ACC112 (cell line): ENCODE data around the gene CDC14A.

Experiments
- H2AFZ ChIP-seq: fragments of 200-600 bp; sonication (generic); one replicate; pipeline ENCODE4 v1.6.0; 2017; ENCODE audit warnings: antibody characterized with exemption, low read length; ENCODE audit not compliant: unreplicated experiment
- H3K27ac ChIP-seq: fragments of 200-600 bp; sonication (generic); 2 replicates; pipeline ENCODE4 v1.5.1; 2014; ENCODE audit warnings: low read depth, mild to moderate bottlenecking, antibody characterized with exemption, low read length, moderate library complexity
- H3K27me3 ChIP-seq: fragments of 200-600 bp; sonication (generic); 2 replicates; pipeline ENCODE4 v1.6.1; 2014; ENCODE audit warnings: mild to moderate bottlenecking, antibody characterized with exemption, low read length, moderate library complexity, mixed read lengths; ENCODE audit not compliant: insufficient read depth
- H3K36me3 ChIP-seq: fragments of 200-600 bp; sonication (generic); 2 replicates; pipeline ENCODE4 v1.6.1; 2016; ENCODE audit warnings: mild to moderate bottlenecking, antibody characterized with exemption, low read length, moderate library complexity, mixed read lengths; ENCODE audit not compliant: insufficient read depth
- H3K4me1 ChIP-seq: fragments of 200-600 bp; sonication (generic); one replicate; pipeline ENCODE4 v1.6.1; 2016; ENCODE audit warnings: low read length, mixed read lengths; ENCODE audit not compliant: insufficient read depth, unreplicated experiment, control insufficient read depth
- H3K4me3 ChIP-seq: fragments of 200-600 bp; sonication (generic); 2 replicates; pipeline ENCODE4 v1.5.1; 2014; ENCODE audit warnings: mild to moderate bottlenecking, low read depth, low read length
- H3K79me2 ChIP-seq: fragments of 200-600 bp; sonication (generic); one replicate; pipeline ENCODE4 v1.6.0; 2016; ENCODE audit warnings: low read length; ENCODE audit not compliant: control insufficient read depth, unreplicated experiment, insufficient read depth

CDC14A gene

GRCh38 chr1:100445565-100445964 is 93.3 kb downstream of the CDC14A start:
- H3K27ac ChIP-seq: no peak overlapping the region
- no peak overlapping the region for H2AFZ ChIP-seq
- no peaks in the 10 kb centered on the region for H3K79me2 ChIP-seq
- H3K27me3 ChIP-seq: no peaks in the 10 kb centered on the region
- H3K36me3 ChIP-seq: no peaks in the 10 kb centered on the region
- no peak overlapping the region for H3K4me3 ChIP-seq
- peaks cover 9% of the 10 kb centered on the region for H3K4me1 ChIP-seq

GRCh38 chr1:100448366-100448765 is 96.1 kb downstream of the CDC14A start:
- H3K36me3 ChIP-seq: no peaks in the 10 kb centered on the region

GRCh38 chr1:100449477-100449876 is 97.2 kb downstream of the CDC14A start:
- Histone ChIP-seq H3K4me3 (no peak overlapping the region), H3K4me1 (no peaks in the 10 kb centered on the region), H2AFZ (no peak overlapping the region), H3K27me3 (no peaks in the 10 kb centered on the region), H3K36me3 (no peaks in the 10 kb centered on the region), H3K79me2 (no peaks in the 10 kb centered on the region), H3K27ac (no peak overlapping the region)

More at GRCh38 chr1:100448366-100448765, 96.1 kb downstream of the CDC14A start:
- H2AFZ ChIP-seq: no peak overlapping the region
- no peak overlapping the region for H3K27ac ChIP-seq
- H3K4me1 ChIP-seq: peaks cover 9% of the 10 kb centered on the region
- H3K27me3 ChIP-seq: no peaks in the 10 kb centered on the region
- no peak overlapping the region for H3K4me3 ChIP-seq
- H3K79me2 ChIP-seq: no peaks in the 10 kb centered on the region

- no peaks in the 10 kb centered on the region for H3K27me3 ChIP-seq
- no peaks in the 10 kb centered on the region for H3K4me1 ChIP-seq
- no peak overlapping the region for H3K27ac ChIP-seq
- no peaks in the 10 kb centered on the region for H3K79me2 ChIP-seq
- no peak overlapping the region for H2AFZ ChIP-seq
- H3K36me3 ChIP-seq: no peaks in the 10 kb centered on the region
- H3K4me3 ChIP-seq: no peak overlapping the region
Measured at GRCh38 chr1:100452641-100453040, 100.3 kb downstream of the CDC14A start.

GRCh38 chr1:100455478-100456072 is 103.3 kb downstream of the CDC14A start:
- Histone ChIP-seq H3K36me3 (no peaks in the 10 kb centered on the region), H3K27ac (no peak overlapping the region), H3K79me2 (no peaks in the 10 kb centered on the region), H2AFZ (no peak overlapping the region), H3K4me1 (peaks cover 3% of the 10 kb centered on the region), H3K27me3 (no peaks in the 10 kb centered on the region), H3K4me3 (no peak overlapping the region)

- H3K27ac ChIP-seq: no peak overlapping the region
- no peak overlapping the region for H2AFZ ChIP-seq
- no peaks in the 10 kb centered on the region for H3K79me2 ChIP-seq
- peaks cover 3% of the 10 kb centered on the region for H3K4me1 ChIP-seq
- H3K36me3 ChIP-seq: no peaks in the 10 kb centered on the region
- H3K27me3 ChIP-seq: no peaks in the 10 kb centered on the region
- no peak overlapping the region for H3K4me3 ChIP-seq
Measured at GRCh38 chr1:100456880-100457279, 104.6 kb downstream of the CDC14A start.

GRCh38 chr1:100457683-100458082 is 105.4 kb downstream of the CDC14A start:
- Histone ChIP-seq H3K27me3 (no peaks in the 10 kb centered on the region), H3K27ac (no peak overlapping the region), H2AFZ (no peak overlapping the region), H3K4me1 (peaks cover 3% of the 10 kb centered on the region), H3K36me3 (no peaks in the 10 kb centered on the region), H3K4me3 (no peak overlapping the region), H3K79me2 (no peaks in the 10 kb centered on the region)

GRCh38 chr1:100458661-100459357 is 106.5 kb downstream of the CDC14A start:
- Histone ChIP-seq H3K27ac (no peak overlapping the region), H3K4me3 (no peak overlapping the region), H3K36me3 (no peaks in the 10 kb centered on the region), H2AFZ (peak overlapping the region; percentile 17), H3K4me1 (peaks cover 3% of the 10 kb centered on the region), H3K27me3 (no peaks in the 10 kb centered on the region), H3K79me2 (no peaks in the 10 kb centered on the region)

GRCh38 chr1:100459358-100460114 is 107.2 kb downstream of the CDC14A start:
- no peaks in the 10 kb centered on the region for H3K36me3 ChIP-seq
- H3K4me1 ChIP-seq: peaks cover 3% of the 10 kb centered on the region
- no peak overlapping the region for H3K4me3 ChIP-seq
- peak overlapping the region; percentile 17 for H2AFZ ChIP-seq
- H3K27me3 ChIP-seq: no peaks in the 10 kb centered on the region
- no peaks in the 10 kb centered on the region for H3K79me2 ChIP-seq
- H3K27ac ChIP-seq: no peak overlapping the region

GRCh38 chr1:100461222-100461621 is 108.9 kb downstream of the CDC14A start:
- H3K4me3 ChIP-seq: no peak overlapping the region
- H3K79me2 ChIP-seq: no peaks in the 10 kb centered on the region
- no peaks in the 10 kb centered on the region for H3K36me3 ChIP-seq
- H3K27ac ChIP-seq: no peak overlapping the region
- peaks cover 3% of the 10 kb centered on the region for H3K4me1 ChIP-seq
- H3K27me3 ChIP-seq: no peaks in the 10 kb centered on the region
- no peak overlapping the region for H2AFZ ChIP-seq
